Measurements from ENCODE around the gene FSD2. TPM values are rescaled to one million over a fixed set of nuclear protein-coding genes. Genes with fewer than 3 reads are reported as not detected.

FSD2 gene
- total RNA-seq, 1 donor from 2014 or later, result 0.09 TPM

Other genes starting within 250 kb of the FSD2 start
- 15.4 and 18.5 TPM in 2 replicates for gene CPEB1, start 158.7 kb downstream of the FSD2 start, total RNA-seq
- gene AP3B2, start 96.2 kb downstream of the FSD2 start, total RNA-seq, result 7.2 and 11.5 TPM in 2 replicates
- 8.3 and 9.4 TPM in 2 replicates for gene WHAMM, start 3.6 kb upstream of the FSD2 start, total RNA-seq
- gene HOMER2, start 146.7 kb upstream of the FSD2 start, total RNA-seq, result 12.2 and 16.6 TPM in 2 replicates
- gene RAMAC, start 180.1 kb upstream of the FSD2 start, total RNA-seq, result 44.4 and 44.7 TPM in 2 replicates
- 15.3 and 18.1 TPM in 2 replicates for gene C15orf40, start 205.6 kb upstream of the FSD2 start, total RNA-seq